ENCODE data around the gene S100A7A. TPM values are rescaled to one million over a fixed set of nuclear protein-coding genes. Genes with fewer than 3 reads are reported as not detected.
"Not testable (repeated sequence)": the region's sequence is repeated elsewhere in the genome, so short reads cannot be mapped to it uniquely, and the experiment has no call there.

The S100A7A gene
- total and polyA plus RNA-seq, 10 donors: not detected

GRCh38 chr1:153456396-153456795, 40.1 kb downstream of the S100A7A start:
- TF ChIP-seq POLR2AphosphoS5 (IDR thresholded peaks at IDR 0.05) (no peak), POLR2A (IDR thresholded peaks at IDR 0.05) (no peak)
- TF ChIP-seq, protein P1, sequence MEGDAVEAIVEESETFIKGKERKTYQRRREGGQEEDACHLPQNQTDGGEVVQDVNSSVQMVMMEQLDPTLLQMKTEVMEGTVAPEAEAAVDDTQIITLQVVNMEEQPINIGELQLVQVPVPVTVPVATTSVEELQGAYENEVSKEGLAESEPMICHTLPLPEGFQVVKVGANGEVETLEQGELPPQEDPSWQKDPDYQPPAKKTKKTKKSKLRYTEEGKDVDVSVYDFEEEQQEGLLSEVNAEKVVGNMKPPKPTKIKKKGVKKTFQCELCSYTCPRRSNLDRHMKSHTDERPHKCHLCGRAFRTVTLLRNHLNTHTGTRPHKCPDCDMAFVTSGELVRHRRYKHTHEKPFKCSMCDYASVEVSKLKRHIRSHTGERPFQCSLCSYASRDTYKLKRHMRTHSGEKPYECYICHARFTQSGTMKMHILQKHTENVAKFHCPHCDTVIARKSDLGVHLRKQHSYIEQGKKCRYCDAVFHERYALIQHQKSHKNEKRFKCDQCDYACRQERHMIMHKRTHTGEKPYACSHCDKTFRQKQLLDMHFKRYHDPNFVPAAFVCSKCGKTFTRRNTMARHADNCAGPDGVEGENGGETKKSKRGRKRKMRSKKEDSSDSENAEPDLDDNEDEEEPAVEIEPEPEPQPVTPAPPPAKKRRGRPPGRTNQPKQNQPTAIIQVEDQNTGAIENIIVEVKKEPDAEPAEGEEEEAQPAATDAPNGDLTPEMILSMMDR (IDR thresholded peaks at IDR 0.05 in 8 of 11, conservative IDR thresholded peaks at IDR 0.05 in 3 of 11): no peak
- 32 to 68% (median 61%) methylated on average over 1 of the region's 1 CpG for WGBS, 5 donors
- Histone ChIP-seq H3K36me3 (no peaks in the 10 kb centered on the region), H3K4me3 (no peak overlapping the region), H3K27ac (no peak overlapping the region), H3K27me3 (replicated peaks in 1 of 7) (peaks cover 0 to 52% (median 0%) of the 10 kb centered on the region in 7 donors), H3K9me3 (no peaks in the 10 kb centered on the region), H3K4me1 (no peaks in the 10 kb centered on the region)
- no peak for DNase-seq
- intact Hi-C loops (cut with DNase I; ENCODE audit: low total_unique reads): no loop called here

GRCh38 chr1:153459655-153460054, 43.3 kb downstream of the S100A7A start:
- TF ChIP-seq POLR2A (IDR thresholded peaks at IDR 0.05): no peak
- TF ChIP-seq, protein P1 (IDR thresholded peaks at IDR 0.05 in 8 of 11, conservative IDR thresholded peaks at IDR 0.05 in 3 of 11): no peak
- TF ChIP-seq POLR2AphosphoS5 (IDR thresholded peaks at IDR 0.05): no peak
- peaks cover 0 to 59% (median 0%) of the 10 kb centered on the region in 7 donors for H3K27me3 ChIP-seq (replicated peaks in 1 of 7)
- no peaks in the 10 kb centered on the region for H3K4me1 ChIP-seq
- no peaks in the 10 kb centered on the region for H3K36me3 ChIP-seq
- H3K4me3 ChIP-seq: no peak overlapping the region
- intact Hi-C loops (cut with DNase I; ENCODE audit: low total_unique reads): no loop called here
- no peak for DNase-seq
- WGBS, 5 donors: 69 to 80% (median 73%) methylated on average over 2 of the region's 2 CpGs
- H3K9me3 ChIP-seq: no peaks in the 10 kb centered on the region
- no peak overlapping the region for H3K27ac ChIP-seq

DNA sequence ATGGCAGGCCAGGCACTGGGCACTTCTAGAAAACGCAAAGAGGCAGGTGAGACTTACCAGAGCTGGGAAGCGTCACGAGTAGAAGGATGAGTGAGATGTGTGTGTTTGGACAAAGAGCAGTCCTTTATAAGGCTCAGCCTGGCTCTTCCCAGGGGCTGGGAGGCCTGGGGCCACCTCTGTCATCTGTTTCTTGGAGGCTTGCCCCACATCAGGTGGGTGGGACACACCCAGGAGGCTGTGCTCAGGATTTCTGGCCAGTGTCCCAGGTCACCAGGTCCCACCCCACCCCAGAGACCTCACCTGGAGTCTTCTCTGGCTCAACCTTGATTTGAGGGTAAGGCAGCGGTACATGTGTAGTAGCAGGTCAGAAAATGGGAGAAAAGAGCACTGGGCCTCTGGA, 44.2 kb downstream of the S100A7A start, which contains the start of gene S100A7:
S100A7 (minus strand) TSS at position 101 of the 400 bp plus-strand sequence. CDS start 1,638 bp downstream, outside the sequence.
- WGBS, 5 donors: 85 to 92% (median 86%) methylated on average over 4 of the region's 4 CpGs
- no peak within 1 kb of the TSS for H3K4me3 ChIP-seq
- H3K27ac ChIP-seq: no peak within 1 kb of the TSS
- intact Hi-C loops (cut with DNase I; ENCODE audit: low total_unique reads): no loop called here
- DNase-seq: no peak
- peaks cover 0 to 2% (median under 1%) of the 10 kb centered on the region in 6 donors for H3K4me1 ChIP-seq
- no peaks in the 10 kb centered on the region for H3K9me3 ChIP-seq
- H3K36me3 ChIP-seq: no peaks in the 10 kb centered on the region
- peaks cover 0 to 60% (median 0%) of the 10 kb centered on the region in 7 donors for H3K27me3 ChIP-seq (replicated peaks in 1 of 7)
- TF ChIP-seq POLR2AphosphoS5 (IDR thresholded peaks at IDR 0.05): no peak
- TF ChIP-seq, protein P1 (IDR thresholded peaks at IDR 0.05 in 8 of 11, conservative IDR thresholded peaks at IDR 0.05 in 3 of 11): no peak
- no peak for TF ChIP-seq POLR2A (IDR thresholded peaks at IDR 0.05)

GRCh38 chr1:153462741-153463140, 46.4 kb downstream of the S100A7A start:
- H3K9me3 ChIP-seq; H3K27ac ChIP-seq; H3K36me3 ChIP-seq; intact Hi-C loops (cut with DNase I; ENCODE audit: low total_unique reads); H3K4me3 ChIP-seq; H3K4me1 ChIP-seq; DNase-seq: not testable (repeated sequence)
- H3K27me3 ChIP-seq (replicated peaks in 1 of 7): peaks cover 0 to 56% (median 0%) of the 10 kb centered on the region in 7 donors
